C1 segment of cervical spinal cord (tissue), 14 donors: Measurements from ENCODE around the gene CCDC137.
A peak's percentile ranks its signal among the peaks of the same experiment; 100 is the strongest.

ENCODE experiments used
- DNase-seq, 14 donors: peaks; one replicate each; lab custom pipeline; 2025; lab: John Stamatoyannopoulos, UW

The CCDC137 gene

DNA sequence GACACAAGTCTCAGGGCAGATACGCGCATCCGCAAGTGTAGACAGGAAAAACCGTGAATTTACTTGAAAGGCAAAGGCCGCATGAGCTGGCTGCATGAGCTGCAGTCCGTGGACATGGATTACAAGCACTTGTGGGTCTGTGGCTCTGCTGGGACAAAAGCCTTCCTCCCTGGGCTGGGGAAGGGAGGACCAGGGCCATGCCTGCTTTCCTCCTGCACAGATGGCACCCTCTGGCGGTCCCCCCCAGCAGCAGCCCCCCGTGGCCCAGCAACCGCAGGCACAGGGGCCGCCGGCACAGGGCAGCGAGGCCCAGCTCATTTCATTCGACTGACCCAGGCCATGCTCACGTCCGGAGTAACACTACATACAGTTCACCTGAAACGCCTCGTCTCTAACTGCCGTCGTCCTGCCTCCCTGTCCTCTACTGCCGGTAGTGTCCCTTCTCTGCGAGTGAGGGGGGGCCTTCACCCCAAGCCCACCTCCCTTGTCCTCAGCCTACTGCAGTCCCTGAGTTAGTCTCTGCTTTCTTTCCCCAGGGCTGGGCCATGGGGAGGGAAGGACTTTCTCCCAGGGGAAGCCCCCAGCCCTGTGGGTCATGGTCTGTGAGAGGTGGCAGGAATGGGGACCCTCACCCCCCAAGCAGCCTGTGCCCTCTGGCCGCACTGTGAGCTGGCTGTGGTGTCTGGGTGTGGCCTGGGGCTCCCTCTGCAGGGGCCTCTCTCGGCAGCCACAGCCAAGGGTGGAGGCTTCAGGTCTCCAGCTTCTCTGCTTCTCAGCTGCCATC, 34.9 kb downstream of the CCDC137 start:
- no peak for DNase-seq

DNA sequence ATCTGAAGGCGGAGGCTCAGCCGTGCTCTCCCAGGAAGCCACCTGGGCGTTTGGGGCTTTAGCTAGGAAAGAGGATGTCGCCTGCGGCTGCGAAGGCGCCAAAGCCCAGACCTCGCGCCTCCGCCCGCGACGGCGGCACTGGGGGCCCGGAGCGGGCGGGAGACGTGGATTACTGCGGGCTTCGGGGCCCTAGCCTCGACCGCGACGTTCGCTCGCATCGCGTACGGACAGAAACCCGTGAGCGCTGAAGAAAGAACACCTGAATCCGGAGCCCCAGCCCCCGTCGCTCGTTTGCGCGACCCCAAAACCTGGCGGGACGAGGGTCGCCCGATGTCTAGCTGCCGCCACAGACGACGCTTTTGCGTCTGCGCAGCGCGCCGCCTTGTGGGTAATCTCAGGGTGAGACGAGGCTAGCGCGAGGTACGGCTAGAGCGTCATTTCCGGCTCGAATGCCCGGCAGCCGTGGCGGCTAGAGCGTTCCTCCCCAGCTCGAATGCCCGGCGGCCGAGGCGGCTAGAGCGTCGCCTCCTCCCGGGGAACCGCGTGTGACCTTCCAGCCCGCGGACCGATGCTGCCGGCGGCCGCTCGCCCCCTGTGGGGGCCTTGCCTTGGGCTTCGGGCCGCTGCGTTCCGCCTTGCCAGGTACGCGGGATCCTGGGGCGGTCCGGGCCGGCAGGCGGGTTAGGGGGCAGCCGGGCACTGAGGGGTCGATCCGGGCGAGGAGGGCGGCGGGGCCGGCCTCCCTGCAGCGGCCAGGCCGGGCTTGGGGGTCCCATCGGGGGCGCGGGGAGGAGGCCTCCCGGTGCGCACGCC, 36.6 kb downstream of the CCDC137 start, which contains the start of gene MRPL12:
Gene MRPL12 (plus strand): TSS at position 434 of the 813 bp plus-strand sequence. CDS start 135 bp downstream, at position 569.
- DNase-seq = peak; percentile 46 to 93 (median 88)

DNA sequence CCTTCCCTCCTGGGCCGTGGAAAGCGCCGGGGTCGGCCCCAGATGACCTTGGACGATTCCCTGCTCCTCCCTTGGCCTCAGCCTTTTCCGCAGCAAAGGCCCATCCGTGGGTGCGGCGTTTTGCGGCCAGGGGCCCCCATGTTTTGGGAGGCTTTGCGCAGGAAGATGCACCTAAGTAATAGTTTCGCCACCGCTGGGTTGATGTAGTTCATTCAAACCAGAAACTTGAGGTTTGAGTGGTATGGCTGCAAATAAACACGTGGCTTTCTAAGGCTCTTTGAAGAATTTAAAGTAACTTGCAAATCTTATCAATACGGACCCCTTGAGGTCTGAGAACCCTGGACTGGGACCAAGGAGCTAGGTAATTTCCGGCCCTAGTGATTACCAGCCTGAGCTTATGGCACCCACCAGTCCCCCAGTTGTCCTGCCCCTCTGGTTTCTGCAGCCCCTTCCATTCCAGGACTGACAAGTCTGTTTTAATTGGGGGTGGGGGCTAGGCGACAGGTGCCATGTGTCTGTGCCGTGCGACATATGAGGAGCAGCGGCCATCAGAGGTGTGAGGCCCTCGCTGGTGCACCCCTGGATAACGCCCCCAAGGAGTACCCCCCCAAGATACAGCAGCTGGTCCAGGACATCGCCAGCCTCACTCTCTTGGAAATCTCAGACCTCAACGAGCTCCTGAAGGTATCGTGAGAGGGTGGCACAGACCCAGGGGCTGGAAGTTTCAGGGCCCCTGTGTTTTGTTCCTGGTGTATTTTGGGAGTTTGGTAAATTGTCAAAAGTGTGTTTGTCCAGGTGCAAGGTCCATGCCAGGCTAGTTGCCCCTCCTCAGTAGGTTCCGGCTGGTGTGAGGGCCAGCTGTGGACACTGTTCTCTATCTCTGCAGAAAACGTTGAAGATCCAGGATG, 37.5 kb downstream of the CCDC137 start:
- DNase-seq = no peak

DNA sequence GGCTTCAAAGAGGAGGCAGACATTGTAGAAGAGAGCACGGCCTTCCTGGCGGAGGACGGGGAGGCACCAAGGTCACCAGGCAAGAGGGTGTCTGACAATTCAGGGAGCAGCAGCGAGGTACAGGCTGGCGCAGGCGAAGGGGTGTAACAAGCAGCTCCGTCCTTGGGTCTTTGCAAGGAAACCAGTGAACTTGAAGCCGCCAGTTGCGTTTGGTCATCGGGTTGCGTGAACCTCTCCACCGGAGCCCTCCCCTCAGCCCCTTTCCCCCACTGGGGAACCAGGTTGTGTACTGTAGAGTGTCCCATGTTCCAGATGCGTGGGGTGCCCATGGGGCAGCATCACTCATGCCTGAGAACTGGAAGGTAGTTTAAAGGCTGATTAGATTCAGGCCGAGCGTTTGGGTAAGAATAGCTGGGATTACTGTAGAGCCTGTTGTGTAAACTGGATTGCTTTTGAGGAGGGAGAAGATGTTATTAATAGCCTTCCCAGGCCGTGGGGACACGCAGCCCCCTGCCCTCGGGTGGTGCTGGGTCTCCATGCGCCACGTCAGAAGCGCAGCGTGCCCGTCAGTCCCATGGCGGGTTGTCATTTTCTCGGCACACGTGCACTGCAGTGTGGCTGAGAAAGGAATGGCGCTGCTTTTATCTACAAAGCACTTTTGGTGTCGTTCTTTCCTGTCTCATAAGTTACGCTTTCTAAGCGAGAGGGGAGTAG, 39.1 kb downstream of the CCDC137 start:
- DNase-seq = no peak

DNA sequence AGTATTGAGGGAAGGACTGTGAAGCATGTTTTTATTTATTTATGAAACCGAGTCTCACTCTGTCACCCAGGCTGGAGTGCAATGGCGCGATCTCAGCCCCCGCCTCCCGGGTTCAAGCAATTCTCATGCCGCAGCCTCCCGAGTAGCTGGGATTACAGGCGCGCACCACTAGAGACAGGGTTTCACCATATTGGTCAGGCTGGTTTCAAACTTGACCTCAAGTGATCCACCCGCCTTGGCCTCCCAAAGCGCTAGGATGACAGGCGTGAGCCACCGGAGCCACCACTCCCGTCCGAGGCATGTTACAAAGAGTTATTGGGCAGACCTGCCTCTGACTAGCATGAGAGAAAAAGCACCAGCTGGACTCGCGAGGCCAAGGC, 39.7 kb downstream of the CCDC137 start:
- no peak for DNase-seq

DNA sequence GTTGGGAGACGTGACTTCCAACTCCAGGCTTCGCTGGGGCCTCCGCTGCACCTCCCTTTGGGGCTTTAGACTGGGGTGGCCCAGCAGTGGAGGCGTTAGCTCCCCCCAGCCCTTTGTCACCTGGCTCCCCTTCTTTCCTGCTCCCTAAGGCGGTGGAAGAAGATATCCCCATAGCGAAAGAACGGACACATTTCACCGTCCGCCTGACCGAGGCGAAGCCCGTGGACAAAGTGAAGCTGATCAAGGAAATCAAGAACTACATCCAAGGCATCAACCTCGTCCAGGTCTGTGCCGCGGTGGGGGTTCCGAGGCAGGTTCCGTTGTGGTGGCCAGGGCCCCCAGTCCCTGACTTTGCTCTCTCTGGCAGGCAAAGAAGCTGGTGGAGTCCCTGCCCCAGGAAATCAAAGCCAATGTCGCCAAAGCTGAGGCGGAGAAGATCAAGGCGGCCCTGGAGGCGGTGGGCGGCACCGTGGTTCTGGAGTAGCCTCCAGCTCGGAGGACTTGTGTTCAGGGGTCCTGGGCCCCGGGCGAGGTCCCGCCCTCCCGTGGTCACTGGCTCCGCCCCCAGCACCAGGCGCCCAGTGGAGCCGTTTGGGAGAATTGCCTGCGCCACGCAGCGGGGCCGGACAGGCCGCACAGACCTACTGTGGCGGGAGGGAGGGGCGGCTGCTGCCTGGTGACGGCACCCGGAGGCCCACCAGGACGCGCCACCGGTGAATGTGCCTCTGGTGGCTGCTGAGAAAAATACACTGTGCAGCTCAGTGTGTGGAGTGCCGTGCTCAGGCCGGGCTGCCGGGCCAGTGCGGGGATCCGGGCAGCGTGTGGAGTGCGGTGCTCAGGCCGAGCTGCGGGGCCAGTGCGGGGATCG, 40.5 kb downstream of the CCDC137 start:
- DNase-seq = no peak

DNA sequence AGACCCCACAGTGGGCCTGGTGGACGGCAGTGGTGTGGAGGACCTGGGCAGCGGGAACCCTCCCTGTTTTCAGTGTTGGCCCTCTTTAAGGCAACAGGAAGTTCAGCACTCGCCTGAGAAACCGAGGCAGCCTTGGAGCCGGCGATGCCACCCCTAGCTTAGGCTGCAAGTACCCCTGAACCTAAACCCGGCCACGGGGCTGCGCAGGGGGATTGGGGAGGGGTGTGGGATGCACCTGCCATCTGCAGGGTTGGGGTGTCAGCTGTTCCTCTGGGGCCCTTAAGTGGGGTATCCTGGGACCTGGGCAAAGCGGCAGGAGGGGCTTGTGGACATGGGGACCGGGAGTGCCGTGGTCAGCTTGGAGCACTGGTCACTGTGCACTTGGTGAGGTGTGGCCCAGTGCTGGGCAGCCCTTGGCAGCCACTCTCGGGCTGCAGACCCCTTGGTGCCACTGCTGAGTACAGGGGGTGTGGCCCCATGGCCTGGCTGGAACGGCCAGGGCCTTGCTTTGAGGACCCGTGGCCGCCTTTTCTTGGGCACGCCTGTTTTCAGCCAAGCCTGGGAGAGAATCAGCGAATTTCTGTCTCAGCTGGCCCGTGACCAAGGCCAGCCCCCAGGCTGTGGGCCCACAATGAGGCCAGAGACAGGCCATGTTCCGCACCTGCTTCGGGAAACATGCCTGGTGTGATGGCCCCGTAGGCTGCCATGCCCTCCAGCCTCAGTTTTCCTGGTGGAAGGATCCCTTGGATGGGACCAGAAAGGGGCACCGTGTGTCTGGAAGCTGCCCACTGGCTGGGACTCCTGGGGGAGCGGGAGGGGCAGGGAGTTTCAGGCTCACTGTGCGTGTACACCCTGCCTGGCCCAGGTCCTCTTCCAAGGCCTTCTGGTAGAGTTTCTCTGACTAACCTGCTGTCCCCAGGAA, 41.4 kb downstream of the CCDC137 start:
- DNase-seq = no peak

DNA sequence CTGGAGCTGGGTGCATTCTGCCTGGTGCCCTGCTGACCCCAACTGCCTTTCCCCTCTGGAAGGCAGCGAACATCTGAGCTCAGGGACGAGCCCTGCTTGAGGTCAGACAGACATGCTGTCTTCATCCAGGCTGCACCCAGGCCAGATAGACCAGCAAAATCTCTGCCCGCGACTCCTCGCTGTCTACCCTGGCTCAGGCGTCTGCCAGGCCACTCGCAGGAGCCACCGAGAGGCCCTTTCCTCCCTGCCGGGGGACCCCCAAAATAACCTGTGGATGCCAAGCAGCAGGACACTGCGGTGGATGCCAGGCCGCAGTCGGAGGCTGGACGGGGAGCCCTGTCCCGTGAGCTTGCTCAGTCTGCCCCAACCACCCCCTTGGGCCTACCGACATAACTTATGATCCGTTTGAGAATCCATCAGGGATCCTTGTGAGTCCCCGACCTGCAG, 42.2 kb downstream of the CCDC137 start:
- DNase-seq = no peak

DNA sequence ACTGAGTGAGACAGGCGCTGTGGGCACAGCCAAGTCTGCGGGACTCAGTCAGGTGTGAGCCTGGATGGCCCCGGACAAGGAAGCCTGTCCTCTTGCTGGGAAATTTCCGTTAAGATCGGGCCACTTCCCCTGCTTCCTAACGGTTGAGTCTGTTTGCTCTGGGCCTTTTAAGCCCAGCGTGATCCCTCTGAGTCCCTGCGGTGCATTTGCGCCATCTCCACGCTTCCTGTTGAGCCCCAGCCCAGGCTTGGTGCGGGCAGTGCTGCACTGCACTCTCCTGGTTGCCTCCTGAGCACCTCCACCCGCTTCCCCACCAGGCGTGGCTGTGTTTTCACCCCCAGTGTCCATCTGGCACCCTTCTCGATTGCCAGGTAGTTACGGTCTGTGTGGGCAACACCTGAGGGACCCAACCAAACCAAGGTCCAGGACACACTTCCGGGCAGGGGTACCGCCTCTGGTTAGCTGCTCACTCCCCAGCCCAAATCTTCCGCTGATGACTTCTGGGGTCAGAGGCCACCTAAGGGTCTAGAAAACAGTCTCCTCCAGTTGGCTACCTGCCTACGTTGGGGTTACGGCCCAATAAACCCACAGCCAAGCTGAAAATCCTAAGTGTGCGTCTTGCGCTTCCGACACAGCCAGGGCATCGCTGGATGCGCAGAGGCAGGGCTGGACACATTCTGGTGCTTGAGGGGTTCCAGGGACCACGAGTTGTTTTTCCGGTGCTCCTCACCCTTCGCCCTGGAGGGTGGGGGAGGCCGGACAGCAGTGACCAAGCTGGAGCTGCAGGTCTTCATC, 44.2 kb downstream of the CCDC137 start:
- peak in 1 of 14 donors; percentile 65 for DNase-seq

DNA sequence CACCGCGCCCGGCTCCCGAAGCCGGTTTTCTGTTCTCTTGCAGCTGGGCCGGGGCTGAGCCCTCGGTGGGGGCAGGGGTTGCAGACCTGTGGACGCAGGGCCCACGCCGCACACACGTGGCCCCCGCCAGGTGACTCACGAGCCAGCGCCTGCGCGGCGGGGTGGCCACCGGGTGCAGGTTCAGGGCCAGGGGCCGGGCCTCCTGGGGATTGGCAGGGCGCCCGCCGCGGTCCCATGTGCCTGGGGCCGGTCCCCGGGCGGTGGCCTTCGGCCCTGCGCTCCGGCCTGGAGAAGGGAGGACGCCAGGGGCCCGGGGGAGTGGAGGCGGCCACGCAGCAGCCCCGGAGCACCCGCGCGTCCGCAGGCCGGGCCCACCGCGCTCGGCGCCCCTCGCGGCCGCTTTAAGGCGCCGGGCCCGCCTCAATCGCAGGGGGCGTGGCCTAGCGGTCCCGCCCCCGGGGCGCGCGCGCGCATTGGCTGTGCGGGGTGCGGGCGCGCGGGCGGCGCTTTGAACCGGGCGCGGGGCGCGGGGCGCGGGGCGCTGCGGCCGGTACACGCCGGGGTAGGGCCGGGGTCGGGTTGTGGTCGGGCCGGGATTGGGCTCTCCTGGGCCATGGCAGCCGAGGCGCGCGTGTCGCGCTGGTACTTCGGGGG, 45.4 kb downstream of the CCDC137 start, which contains the start of gene SLC25A10:
Gene SLC25A10 (plus strand): TSS at position 471 of the 654 bp plus-strand sequence. CDS start 143 bp downstream, at position 614.
- peak in 12 of 14 donors; percentile 40 to 84 (median 66) for DNase-seq

DNA sequence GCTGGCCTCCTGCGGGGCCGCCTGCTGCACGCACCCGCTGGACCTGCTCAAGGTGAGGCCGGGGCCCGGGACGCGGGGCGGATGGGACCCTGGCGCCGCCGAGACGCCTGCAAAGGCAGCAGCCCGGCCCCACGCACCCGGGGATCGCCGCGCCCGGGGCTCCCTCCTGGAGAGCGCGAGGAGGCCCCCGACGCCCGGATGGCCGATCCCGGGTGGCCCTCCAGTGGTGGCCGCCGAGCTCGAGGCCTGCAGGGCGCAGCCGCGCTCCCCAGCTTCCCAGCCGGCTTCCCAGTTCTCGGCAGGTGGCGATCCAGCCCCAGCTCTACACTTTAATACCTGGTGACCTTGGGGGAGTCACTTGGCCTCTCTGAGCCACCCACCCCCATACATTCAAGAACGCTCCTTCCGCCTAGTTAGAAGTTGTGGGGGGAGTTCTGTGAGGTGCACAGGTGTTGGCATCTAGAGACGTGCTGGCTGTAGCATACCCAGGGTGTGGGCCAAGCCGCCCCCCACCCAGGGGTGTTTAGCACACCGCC, 46.0 kb downstream of the CCDC137 start:
- DNase-seq = peak in 1 of 14 donors; percentile 29

DNA sequence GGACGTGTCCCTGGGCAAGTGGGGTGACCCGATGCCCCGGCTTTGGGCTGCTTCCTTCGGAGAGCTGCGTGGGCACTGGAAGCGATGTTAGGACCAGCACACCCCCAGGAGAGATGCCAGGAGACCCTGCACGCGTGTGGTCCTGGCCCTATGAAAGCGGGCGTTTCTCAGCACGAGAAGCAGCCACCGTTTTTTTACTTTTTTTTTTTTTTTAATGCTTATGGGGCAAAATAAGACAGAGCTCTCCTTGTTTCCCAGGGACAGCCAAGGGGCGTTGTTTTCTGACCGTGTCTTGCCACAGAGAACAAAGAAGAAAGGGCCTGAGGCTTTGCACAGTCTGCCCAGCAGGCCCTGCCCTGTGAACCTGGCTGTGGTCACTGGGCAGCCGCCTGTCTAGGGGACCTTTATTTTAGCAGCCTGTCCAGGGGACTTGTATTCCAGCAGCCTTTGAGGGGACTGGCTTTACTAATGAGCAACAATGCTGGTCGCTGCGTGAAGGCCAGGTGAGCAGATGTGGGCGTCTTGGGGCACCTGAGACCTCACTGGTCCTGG, 46.5 kb downstream of the CCDC137 start:
- peak in 1 of 14 donors; percentile 23 for DNase-seq

DNA sequence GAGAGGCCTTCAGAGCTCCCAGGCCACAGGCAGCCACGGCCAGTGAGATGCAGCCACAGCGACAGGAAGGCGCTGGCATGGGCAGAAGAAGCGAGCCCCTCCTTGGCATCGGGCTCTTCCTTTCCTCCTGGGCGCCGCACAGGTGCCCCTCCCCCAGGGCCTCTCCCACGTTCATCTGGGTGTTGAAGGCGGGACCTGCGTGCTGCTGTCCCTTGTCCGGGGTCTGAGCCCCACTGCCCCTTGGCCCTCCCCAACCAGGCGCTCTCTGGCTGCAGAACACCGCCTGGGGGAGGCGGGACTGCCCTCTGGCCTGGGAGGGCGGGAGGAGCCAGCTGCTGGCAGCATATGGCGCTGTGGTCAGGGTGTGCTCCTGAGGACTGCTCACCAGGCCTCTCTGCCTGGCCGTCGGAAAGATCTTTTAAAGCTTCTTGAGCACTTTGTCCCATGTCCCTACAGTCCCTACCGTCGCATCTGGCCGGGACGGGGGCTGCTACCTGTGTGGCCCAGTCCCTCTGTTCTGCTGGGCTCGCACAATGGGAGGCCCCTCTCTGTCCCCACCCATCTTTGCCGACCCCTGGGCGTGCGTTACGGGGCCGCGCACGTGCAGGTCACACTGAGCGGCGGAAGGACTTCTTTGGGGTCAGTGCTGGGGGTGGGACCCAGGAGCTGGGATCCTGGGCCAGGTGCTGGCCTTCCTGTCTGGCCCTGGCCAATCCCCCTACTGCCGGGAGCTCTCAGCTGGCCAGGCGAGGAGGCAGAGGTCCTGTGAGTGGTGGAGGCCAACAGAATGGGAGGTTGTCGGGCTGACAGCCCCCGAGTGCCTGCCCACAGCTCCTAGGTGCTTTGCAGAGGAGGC, 47.2 kb downstream of the CCDC137 start:
- no peak for DNase-seq

DNA sequence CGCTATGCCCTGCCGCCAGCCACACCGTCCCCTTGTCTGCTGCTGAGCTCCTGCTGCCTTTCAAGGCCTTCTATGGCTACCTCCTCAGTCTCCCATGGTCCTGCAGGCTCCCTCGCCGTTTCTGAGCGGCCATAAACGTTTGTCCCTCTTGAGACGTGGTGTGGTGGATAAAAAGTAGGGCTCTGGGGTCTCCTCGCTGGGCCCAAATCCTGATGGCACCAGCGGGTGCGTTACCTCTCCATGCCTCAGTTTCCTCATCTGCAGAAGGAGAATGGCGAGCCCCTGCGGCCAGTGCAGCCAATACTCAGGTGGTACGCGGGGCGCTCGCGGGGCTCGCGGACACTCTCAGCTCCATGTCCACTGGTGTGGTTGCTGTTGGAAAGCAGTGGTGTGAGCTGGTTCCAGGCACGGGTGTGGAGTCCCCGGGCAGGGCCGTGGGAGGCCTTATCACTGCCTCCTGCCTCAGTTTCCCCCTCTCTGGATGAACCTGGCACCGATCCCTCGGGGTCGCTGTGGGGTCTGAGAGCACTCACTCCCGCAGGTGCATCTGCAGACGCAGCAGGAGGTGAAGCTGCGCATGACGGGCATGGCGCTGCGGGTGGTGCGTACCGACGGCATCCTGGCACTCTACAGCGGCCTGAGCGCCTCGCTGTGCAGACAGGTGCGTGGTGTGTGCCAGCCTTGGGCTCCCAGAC, 48.0 kb downstream of the CCDC137 start:
- DNase-seq = no peak
